RKO (cell line): ENCODE results near the gene WASHC3.
"Not testable (repeated sequence)": the region's sequence is repeated elsewhere in the genome, so short reads cannot be mapped to it uniquely, and the experiment has no call there.

ENCODE experiments used
- DNase-seq: peaks from one replicate; pipeline ENCODE4 v3.0.0-alpha.2; 2016; ENCODE audit warnings: low spot score

The WASHC3 gene

GRCh38 chr12:102061560-102062418, at the start of gene WASHC3:
WASHC3 (minus strand) TSS chr12:102061991; CDS start chr12:102061962, 29 bp downstream.
- DNase-seq = peak; percentile 94

GRCh38 chr12:102110782-102111181, 49.0 kb upstream of the WASHC3 start:
- no peak for DNase-seq

GRCh38 chr12:102107970-102108369, 46.2 kb upstream of the WASHC3 start:
- DNase-seq = no peak

GRCh38 chr12:102106905-102107304, 45.1 kb upstream of the WASHC3 start:
- DNase-seq = no peak

GRCh38 chr12:102096855-102097254, 35.1 kb upstream of the WASHC3 start:
- DNase-seq = no peak

GRCh38 chr12:102095677-102096263, 34.0 kb upstream of the WASHC3 start:
- DNase-seq = peak; percentile 71

GRCh38 chr12:102093319-102093718, 31.5 kb upstream of the WASHC3 start:
- DNase-seq = no peak

- not testable (repeated sequence) for DNase-seq
Measured at GRCh38 chr12:102089228-102089835, 27.5 kb upstream of the WASHC3 start.

GRCh38 chr12:102080842-102081241, 19.1 kb upstream of the WASHC3 start:
- DNase-seq = no peak

GRCh38 chr12:102072092-102072491, 10.3 kb upstream of the WASHC3 start:
- not testable (repeated sequence) for DNase-seq

- DNase-seq = no peak
Measured at GRCh38 chr12:102069707-102070106, 7.9 kb upstream of the WASHC3 start.

- DNase-seq = no peak
Measured at GRCh38 chr12:102067574-102068258, 5.9 kb upstream of the WASHC3 start.

- no peak for DNase-seq
Measured at GRCh38 chr12:102064476-102064875, 2.7 kb upstream of the WASHC3 start.

- DNase-seq = no peak
Measured at GRCh38 chr12:102063069-102063468, 1.3 kb upstream of the WASHC3 start.

- no peak for DNase-seq
Measured at GRCh38 chr12:102062419-102062806, 622 bp upstream of the WASHC3 start.

- no peak for DNase-seq
Measured at GRCh38 chr12:102061096-102061559, 663 bp downstream of the WASHC3 start.

- no peak for DNase-seq
Measured at GRCh38 chr12:102059343-102059742, 2.4 kb downstream of the WASHC3 start.

- DNase-seq = no peak
Measured at GRCh38 chr12:102054345-102054744, 7.4 kb downstream of the WASHC3 start.

GRCh38 chr12:102053062-102053349, 8.8 kb downstream of the WASHC3 start:
- DNase-seq = no peak

GRCh38 chr12:102052192-102053061, 9.4 kb downstream of the WASHC3 start:
- no peak for DNase-seq

- no peak for DNase-seq
Measured at GRCh38 chr12:102051431-102051965, 10.3 kb downstream of the WASHC3 start.
